Smooth muscle cell (in vitro differentiated cells): ENCODE data around the gene MRRF. TPM values are rescaled to one million over a fixed set of nuclear protein-coding genes. Genes with fewer than 3 reads are reported as not detected.

Experiments used
- DNase-seq: peaks from one replicate; lab custom pipeline; 2025; ENCODE audit not compliant: unreplicated experiment; lab: John Stamatoyannopoulos, UW
- H2AFZ ChIP-seq: fragments of 200-600 bp; sonication (generic); 2 replicates; pipeline ENCODE4 v1.6.0; 2016; ENCODE audit warnings: antibody characterized with exemption, low read depth, mild to moderate bottlenecking
- H3F3A ChIP-seq: fragments of 200-600 bp; sonication (generic); 2 replicates; pipeline ENCODE4 v1.6.0; 2017; ENCODE audit warnings: antibody characterized with exemption, low read depth
- H3K27ac ChIP-seq: fragments of 200-600 bp; sonication (generic); 2 replicates; pipeline ENCODE4 v1.5.1; 2016; ENCODE audit warnings: low read depth, mild to moderate bottlenecking
- H3K27me3 ChIP-seq: fragments of 200-600 bp; sonication (generic); 2 replicates; pipeline ENCODE4 v1.6.1; 2016; ENCODE audit warnings: low read depth, mild to moderate bottlenecking
- H3K36me3 ChIP-seq: fragments of 200-600 bp; sonication (generic); 2 replicates; pipeline ENCODE4 v1.5.1; 2016; ENCODE audit warnings: low read depth
- H3K4me1 ChIP-seq: fragments of 200-600 bp; sonication (generic); 2 replicates; pipeline ENCODE4 v1.5.1; 2016; ENCODE audit warnings: low read depth
- H3K4me2 ChIP-seq: fragments of 200-600 bp; sonication (generic); 2 replicates; pipeline ENCODE4 v1.6.0; 2016; ENCODE audit warnings: mild to moderate bottlenecking
- H3K4me3 ChIP-seq: fragments of 200-600 bp; sonication (generic); 2 replicates; pipeline ENCODE4 v1.5.1; 2016; ENCODE audit warnings: mild to moderate bottlenecking
- H3K79me2 ChIP-seq: fragments of 200-600 bp; sonication (generic); 2 replicates; pipeline ENCODE4 v1.6.0; 2016; ENCODE audit warnings: low read depth, mild to moderate bottlenecking
- H3K9ac ChIP-seq: fragments of 200-600 bp; sonication (generic); 2 replicates; pipeline ENCODE4 v1.6.0; 2016; ENCODE audit warnings: low read depth
- H3K9me3 ChIP-seq: fragments of 200-600 bp; sonication (generic); replicated peaks from 2 replicates; pipeline ENCODE4 v1.5.1; 2016; ENCODE audit warnings: low read depth
- H4K20me1 ChIP-seq: fragments of 200-600 bp; sonication (generic); 2 replicates; pipeline ENCODE4 v1.6.0; 2016; ENCODE audit warnings: low read depth
- CTCF ChIP-seq: fragments of 200-600 bp; sonication (generic); IDR thresholded peaks from 2 replicates; pipeline ENCODE4 v1.5.1; 2017; ENCODE audit warnings: borderline replicate concordance, mild to moderate bottlenecking, antibody characterized with exemption; ENCODE audit not compliant: insufficient read depth, poor library complexity, severe bottlenecking
- WGBS: methylation state at CpG from one replicate; pipeline ENCODE4 v1.1.7; 2016; ENCODE audit warnings: low lambda C conversion rate; 5-methylcytosine and 5-hydroxymethylcytosine counted together
- polyA plus RNA-seq: library from polyadenylated mRNA; unstranded; fragments of >200 nt; fragmentation: Nextera tagmentation; extraction: Ambion mirVana; gene quantifications from 2 replicates; pipeline ENCODE4 v1.2.1, GENCODE V29; 2016
- total RNA-seq: library from RNA; depleted of rRNA; stranded (reverse); fragments of >200 nt; gene quantifications from 2 replicates; pipeline ENCODE4 v1.2.3, GENCODE V29; 2014

MRRF gene
- total and polyA plus RNA-seq, 2 experiments from 2014 or later, result 8.4 to 28.1 TPM

GRCh38 chr9:122331523-122331927 lies 66.8 kb downstream of the MRRF start:
- H3K9me3 ChIP-seq, result no peaks in the 10 kb centered on the region
- H3K27ac ChIP-seq, result no peak overlapping the region
- H3F3A ChIP-seq, result no peaks in the 10 kb centered on the region
- H3K27me3 ChIP-seq, result peaks cover 5% of the 10 kb centered on the region
- no peak overlapping the region for H3K4me2 ChIP-seq
- peaks cover 3% of the 10 kb centered on the region for H3K4me1 ChIP-seq
- peaks cover 1% of the 10 kb centered on the region for H3K36me3 ChIP-seq
- no peak overlapping the region for H2AFZ ChIP-seq
- no peaks in the 10 kb centered on the region for H3K79me2 ChIP-seq
- no peak overlapping the region for H3K4me3 ChIP-seq
- no peak for TF ChIP-seq CTCF
- no peaks in the 10 kb centered on the region for H4K20me1 ChIP-seq
- no peak for DNase-seq
- H3K9ac ChIP-seq, result no peak overlapping the region
- WGBS, result 79% methylated on average over 3 of the region's 3 CpGs

DNA sequence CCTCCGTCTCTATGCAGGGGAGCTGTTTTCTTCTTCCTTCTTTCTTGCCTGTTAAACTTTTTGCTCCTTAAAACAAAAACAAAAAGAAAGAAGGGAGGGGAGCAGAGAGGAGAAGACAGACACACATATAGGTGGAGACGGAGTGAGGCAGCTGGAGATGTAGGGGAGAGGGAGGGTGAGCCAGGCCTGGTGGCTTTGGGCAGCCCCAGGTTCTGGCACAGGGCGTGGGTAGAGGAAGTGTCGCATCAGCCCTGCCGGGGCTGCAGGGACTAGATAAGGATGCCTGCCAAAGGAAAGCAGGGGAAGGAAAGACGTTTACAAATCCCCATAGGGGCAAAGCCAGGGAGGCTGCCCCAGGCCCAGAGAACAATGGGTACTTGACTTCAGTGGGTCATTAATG lies 67.4 kb downstream of the MRRF start:
- no peaks in the 10 kb centered on the region for H3K9me3 ChIP-seq
- no peak overlapping the region for H3K4me3 ChIP-seq
- H3K36me3 ChIP-seq, result no peaks in the 10 kb centered on the region
- WGBS, result 48% methylated on average over 6 of the region's 6 CpGs
- H2AFZ ChIP-seq, result no peak overlapping the region
- H3F3A ChIP-seq, result no peaks in the 10 kb centered on the region
- H3K27me3 ChIP-seq, result peaks cover 10% of the 10 kb centered on the region
- no peak overlapping the region for H3K27ac ChIP-seq
- no peak overlapping the region for H3K4me2 ChIP-seq
- no peaks in the 10 kb centered on the region for H3K79me2 ChIP-seq
- TF ChIP-seq CTCF, result no peak
- no peak for DNase-seq
- no peak overlapping the region for H3K9ac ChIP-seq
- H3K4me1 ChIP-seq, result peaks cover 7% of the 10 kb centered on the region
- no peaks in the 10 kb centered on the region for H4K20me1 ChIP-seq

- Histone ChIP-seq H3K9me3 (no peaks in the 10 kb centered on the region), H3K36me3 (no peaks in the 10 kb centered on the region), H3K4me3 (no peak overlapping the region), H3K79me2 (no peaks in the 10 kb centered on the region), H3K4me2 (no peak overlapping the region), H3K27me3 (peaks cover 14% of the 10 kb centered on the region), H4K20me1 (no peaks in the 10 kb centered on the region), H3F3A (no peaks in the 10 kb centered on the region), H2AFZ (no peak overlapping the region), H3K9ac (no peak overlapping the region), H3K4me1 (peaks cover 11% of the 10 kb centered on the region), H3K27ac (no peak overlapping the region)
- no peak for TF ChIP-seq CTCF
- WGBS, result 75% methylated on average over 7 of the region's 7 CpGs
- DNase-seq, result no peak
Measured at GRCh38 chr9:122332644-122333043, 68.0 kb downstream of the MRRF start.

GRCh38 chr9:122333169-122333808 lies 68.6 kb downstream of the MRRF start:
- WGBS, result 78% methylated on average over 10 of the region's 10 CpGs

More at GRCh38 chr9:122333169-122333808, 68.6 kb downstream of the MRRF start:
- TF ChIP-seq CTCF, result no peak
- H3K4me3 ChIP-seq, result no peak overlapping the region
- no peak overlapping the region for H3K27ac ChIP-seq
- no peak overlapping the region for H2AFZ ChIP-seq
- H3K4me1 ChIP-seq, result peaks cover 11% of the 10 kb centered on the region
- no peak overlapping the region for H3K9ac ChIP-seq
- no peaks in the 10 kb centered on the region for H3K36me3 ChIP-seq
- DNase-seq, result no peak
- H3K9me3 ChIP-seq, result no peaks in the 10 kb centered on the region
- no peaks in the 10 kb centered on the region for H4K20me1 ChIP-seq
- H3F3A ChIP-seq, result no peaks in the 10 kb centered on the region
- H3K79me2 ChIP-seq, result no peaks in the 10 kb centered on the region
- H3K27me3 ChIP-seq, result peaks cover 20% of the 10 kb centered on the region
- H3K4me2 ChIP-seq, result no peak overlapping the region
